ENCODE data around the gene CALML5.

Gene CALML5

DNA sequence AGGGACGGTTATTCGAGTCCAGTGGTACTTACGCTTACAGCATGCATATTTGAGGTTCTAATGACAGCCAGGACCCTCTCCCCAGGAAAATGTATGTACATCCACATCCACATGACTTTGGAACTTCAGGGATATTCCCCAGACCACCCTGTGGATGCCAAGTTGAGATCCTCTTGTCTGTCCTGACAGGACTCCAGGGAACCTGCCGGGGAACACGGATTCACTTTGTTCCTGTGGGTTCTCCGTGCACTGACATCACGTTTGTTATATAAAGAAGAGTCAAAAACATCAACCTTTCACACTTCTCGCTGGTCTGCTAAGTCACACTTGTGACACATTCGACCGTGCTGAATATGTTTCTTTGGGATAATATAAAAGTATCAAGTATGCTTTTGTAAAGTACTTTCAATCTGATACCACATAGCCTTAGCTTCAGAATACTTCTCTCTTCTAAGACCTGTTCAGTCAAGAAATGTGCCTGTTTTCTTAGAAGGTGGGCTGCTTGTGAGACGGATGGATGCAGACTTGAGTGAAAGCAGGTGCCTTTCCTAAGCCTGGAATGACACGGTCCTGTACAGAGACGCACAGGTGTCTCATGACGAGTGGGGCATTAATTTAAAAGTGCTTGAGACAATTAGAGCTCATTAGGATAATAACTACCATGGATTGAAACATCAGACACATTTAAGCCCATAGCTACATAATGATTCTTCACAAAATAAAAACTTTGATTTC lies 38.7 kb downstream of the CALML5 start:
- no peak for DNase-seq

DNA sequence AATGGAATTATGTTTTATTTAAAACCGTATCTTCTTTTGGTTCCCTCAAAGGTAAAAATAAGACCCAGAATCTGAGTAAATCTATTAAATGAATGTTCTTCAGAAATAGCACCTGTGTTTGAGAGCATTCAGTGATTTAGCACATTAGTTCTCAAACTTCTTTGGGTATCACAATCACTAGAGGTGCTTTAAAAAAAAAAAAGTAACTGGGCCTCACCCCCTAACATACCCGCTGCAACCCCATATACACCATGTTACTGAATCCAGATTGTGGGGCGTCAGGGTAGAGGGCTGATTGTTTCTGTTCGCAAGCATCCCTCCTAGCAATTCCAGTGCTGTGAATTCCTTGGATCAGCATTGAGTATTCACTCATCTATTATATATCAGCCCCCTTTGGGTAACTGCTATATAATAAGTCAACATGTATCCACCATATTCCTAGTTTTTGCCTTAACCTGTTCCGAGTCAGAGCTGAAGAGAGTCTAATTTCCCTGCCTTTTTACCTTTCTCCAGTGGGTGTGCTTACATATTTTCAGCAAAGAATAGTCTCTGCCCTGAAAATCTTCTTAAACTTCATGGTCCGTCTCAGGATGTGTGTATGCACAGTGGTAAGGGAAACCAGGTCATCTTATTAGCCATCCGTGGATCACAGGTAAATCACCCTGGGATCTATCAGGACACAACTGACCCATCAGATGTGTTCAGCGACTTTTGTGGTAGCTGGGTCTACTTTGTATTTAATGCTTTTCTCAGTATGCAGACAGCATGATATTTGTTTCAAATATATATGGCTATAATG lies 40.2 kb downstream of the CALML5 start:
- DNase-seq: no peak

DNA sequence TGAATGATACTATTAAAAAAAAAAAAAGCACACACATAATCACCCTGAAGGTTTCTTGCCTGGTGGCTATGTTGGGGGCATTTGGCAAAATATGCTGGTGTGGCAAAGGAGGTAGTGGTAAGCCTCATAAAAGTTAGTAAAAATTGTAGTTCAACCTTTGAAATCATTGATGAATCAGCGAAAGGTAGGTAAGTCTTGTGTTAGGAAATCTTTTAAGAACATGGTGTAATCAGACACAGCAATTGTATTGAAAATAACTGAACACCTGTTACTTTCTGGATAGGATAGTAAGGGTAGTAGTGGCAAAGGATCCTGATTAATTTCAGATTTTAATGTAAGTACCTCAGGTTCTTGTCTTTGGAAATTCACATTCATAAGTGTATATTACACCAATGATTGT lies 40.9 kb downstream of the CALML5 start:
- DNase-seq: no peak

DNA sequence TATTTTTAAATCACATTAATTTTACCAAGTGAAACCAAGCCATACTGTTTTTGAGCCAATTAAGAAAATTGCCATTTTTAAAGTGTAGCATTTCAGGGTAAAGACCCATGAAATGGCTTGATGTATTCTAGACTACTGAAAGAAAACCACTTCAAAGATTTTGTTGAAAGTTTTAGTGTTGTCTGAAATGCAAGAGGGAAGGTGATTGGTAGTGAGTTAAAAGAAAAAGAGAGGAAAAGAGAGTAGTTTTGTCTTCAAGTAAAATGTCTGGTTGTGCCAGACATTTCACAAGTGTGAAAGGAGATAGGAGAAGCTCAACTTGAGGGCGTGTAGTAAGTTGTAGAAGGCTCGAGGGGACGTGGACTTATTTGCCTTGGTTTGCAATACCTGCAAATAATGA lies 41.6 kb downstream of the CALML5 start:
- no peak for DNase-seq

DNA sequence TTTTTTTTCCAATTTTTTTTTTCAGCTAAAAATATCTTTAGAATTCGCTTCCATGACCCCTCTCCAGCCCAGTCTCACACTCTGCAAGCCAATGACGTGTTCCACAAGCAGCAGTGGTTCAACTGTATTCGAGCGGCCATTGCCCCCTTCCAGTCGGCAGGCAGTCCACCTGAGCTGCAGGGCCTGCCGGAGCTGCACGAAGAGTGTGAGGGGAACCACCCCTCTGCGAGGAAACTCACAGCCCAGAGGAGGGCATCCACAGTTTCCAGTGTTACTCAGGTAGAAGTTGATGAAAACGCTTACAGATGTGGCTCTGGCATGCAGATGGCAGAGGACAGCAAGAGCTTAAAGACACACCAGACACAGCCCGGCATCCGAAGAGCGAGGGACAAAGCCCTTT lies 42.8 kb downstream of the CALML5 start:
- no peak for DNase-seq

DNA sequence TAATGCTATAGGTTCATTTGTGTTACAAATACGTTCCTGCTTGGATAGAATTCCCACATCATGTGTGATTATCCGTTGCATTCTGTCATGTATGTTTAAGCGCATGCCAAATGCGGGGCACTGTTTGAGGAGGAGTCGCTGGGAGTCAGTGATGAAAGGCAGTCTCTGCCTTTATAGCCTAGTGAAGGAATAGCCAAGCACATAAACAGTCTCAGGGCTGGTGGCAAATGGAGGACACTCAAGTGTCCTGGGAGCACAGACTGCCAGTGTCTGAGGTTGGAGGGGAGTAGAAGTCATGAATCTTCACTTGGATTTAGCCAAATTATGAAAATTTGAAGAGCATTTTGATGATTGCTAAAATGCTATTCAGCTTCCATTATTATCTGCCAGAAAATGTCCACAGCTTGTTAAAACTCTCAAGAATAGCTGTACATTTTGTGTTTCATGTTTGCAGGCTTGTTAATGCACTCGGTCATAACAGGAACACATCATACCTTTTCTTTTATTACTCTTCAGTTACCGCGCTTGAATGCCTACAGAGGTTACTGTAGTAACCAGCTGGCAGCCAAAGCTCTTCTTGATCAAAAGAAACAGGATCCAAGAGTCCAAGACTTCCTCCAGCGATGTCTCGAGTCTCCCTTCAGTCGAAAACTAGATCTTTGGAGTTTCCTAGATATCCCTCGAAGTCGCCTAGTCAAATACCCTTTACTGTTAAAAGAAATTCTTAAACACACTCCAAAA lies 45.5 kb downstream of the CALML5 start:
- DNase-seq: no peak

DNA sequence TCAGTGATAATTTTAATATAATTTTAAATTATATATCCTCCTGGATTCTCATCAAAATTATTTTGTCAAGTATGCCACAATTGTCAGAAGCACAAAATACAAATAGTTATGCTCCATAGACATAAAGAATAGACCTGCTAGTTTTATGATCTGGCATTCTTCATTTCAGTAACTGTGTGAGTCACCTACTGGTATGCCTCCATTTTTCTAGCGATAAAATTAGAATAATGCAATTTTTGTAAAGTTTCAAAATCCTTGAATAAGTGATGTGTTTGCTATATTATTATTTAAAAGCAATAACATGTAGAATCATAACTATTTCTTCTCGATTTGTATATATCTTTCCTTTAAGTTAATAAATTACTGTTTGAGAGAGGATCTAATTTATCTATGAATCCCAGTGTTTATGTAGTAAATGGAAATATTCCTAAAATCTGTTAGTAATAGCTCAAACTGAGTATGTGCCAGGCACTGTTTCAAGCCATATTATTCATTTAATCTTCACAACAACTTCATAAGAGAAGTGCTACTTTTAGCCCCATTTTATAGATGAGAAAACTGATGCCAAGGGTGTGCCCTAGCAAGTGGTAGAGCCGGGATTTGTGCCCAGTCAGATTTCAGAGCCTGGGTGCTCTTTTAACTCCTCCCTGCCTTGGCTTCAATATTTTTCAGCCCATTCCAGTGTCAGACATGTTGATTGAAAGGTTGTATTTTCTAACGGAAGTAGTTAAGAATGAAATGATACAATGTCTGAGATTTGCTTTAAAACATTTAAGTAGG lies 48.6 kb downstream of the CALML5 start:
- DNase-seq: no peak

DNA sequence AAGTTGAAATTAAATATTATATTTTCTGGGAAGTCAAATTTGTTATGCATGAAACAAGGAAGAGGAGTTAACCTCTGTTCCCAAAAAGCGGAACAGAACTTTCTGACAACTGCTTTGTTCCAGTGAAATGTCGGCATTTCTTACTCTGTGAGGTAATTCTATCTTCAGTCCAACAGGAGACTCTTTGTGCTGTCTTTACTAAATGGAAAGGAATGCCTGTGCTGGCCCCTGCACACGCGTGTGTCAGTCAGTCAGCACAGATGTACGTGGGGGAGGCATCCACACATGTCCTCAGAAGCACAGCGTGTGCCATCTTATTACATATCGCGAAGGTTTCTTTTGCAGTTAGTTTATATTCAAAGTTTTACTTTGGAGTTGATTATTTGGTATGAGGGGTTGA lies 49.5 kb downstream of the CALML5 start:
- DNase-seq: no peak

DNA sequence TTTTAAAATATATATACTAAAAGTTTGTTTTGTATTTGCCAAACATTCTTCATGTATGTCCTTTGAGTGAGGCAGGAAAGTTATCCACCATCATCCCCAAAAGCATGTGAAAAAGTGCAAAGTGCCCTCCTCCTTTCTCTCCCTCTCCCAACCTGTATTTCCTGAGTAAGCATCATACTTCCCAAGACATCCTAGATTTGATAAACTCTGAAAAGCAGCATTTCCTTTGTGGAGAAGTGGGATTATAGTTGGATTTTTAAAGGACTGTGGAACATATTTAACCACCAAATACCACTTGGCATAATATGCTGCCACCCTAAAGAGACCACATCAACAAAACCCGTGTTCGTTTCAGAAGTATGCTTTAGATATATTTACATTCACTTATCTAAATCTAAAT lies 50.1 kb downstream of the CALML5 start:
- no peak for DNase-seq
